HL-60 (cell line): ENCODE data around the gene SECISBP2.

Experiments
- DNase-seq, 2 experiments: peaks; one replicate each; pipeline ENCODE4 v3.0.0-alpha.2; 2010 to 2020; ENCODE audit warnings: low read depth in 1 of 2, low spot score in 1 of 2
- H3K27ac ChIP-seq: fragments of 250-450 bp; sonication (Bioruptor Pico); replicated peaks from 2 replicates; pipeline ENCODE4 v1.5.1; 2020; ENCODE audit warnings: mild to moderate bottlenecking, moderate library complexity
- H3K27me3 ChIP-seq: fragments of 250-450 bp; sonication (Bioruptor Pico); 2 replicates; pipeline ENCODE4 v1.5.1; 2021; ENCODE audit warnings: mild to moderate bottlenecking, moderate library complexity; ENCODE audit not compliant: insufficient read depth, poor library complexity, severe bottlenecking
- H3K4me3 ChIP-seq: replicated peaks from 2 replicates; pipeline ENCODE4 v1.5.1; 2011; ENCODE audit warnings: mild to moderate bottlenecking, control low read depth, low read length; ENCODE audit not compliant: insufficient read depth
- GABPA ChIP-seq: IDR thresholded peaks from 2 replicates; pipeline ENCODE4 v1.6.1; 2012; ENCODE audit warnings: low read depth
- POLR2AphosphoS5 ChIP-seq: IDR thresholded peaks from 2 replicates; pipeline ENCODE4 v1.6.1; 2012; ENCODE audit warnings: low read depth
- SPI1 ChIP-seq: IDR thresholded peaks from 2 replicates; pipeline ENCODE4 v1.6.1; 2012; ENCODE audit warnings: low read depth, mild to moderate bottlenecking, borderline replicate concordance
- TF ChIP-seq, protein P1 (sequence below): IDR thresholded peaks from one replicate; pipeline ENCODE4 v1.5.1; 2011; ENCODE audit warnings: low read length, control low read depth, inconsistent platforms; ENCODE audit not compliant: insufficient read depth
- TF ChIP-seq, protein P2 (sequence below): IDR thresholded peaks from 2 replicates; pipeline ENCODE4 v1.6.1; 2012; ENCODE audit warnings: low read depth; ENCODE audit not compliant: insufficient replicate concordance

The SECISBP2 gene

DNA sequence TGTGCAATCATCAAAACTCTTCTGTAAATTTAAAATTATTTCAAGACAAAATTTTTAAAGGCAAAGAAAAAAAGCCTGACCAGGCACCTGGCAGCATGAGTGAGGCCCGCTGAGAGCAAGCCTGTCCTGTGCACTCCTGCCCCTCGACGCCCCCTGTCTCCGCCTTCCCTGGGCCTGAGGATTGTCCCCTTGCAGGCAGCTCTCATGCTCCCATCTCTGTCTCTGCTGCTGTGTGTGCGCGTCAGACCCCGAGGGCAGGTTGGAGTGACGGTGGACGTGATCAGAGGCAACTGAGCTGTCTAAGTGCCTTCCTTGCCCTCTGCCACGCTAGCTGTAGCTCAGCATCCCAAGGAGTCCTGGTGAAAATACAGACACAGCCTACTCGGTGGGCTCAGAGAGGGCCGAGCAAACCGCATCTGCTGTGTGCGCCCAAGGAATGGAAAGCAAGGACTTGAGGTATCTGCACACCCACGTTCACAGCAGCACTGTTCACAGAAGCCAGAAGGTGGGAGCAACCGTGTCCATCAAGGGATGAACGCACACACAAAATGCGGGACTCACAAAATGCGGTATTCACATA, 65.5 kb downstream of the SECISBP2 start:
- Histone ChIP-seq H3K4me3 (no peak overlapping the region), H3K27me3 (no peaks in the 10 kb centered on the region), H3K27ac (no peak overlapping the region)
- TF ChIP-seq, protein P1, sequence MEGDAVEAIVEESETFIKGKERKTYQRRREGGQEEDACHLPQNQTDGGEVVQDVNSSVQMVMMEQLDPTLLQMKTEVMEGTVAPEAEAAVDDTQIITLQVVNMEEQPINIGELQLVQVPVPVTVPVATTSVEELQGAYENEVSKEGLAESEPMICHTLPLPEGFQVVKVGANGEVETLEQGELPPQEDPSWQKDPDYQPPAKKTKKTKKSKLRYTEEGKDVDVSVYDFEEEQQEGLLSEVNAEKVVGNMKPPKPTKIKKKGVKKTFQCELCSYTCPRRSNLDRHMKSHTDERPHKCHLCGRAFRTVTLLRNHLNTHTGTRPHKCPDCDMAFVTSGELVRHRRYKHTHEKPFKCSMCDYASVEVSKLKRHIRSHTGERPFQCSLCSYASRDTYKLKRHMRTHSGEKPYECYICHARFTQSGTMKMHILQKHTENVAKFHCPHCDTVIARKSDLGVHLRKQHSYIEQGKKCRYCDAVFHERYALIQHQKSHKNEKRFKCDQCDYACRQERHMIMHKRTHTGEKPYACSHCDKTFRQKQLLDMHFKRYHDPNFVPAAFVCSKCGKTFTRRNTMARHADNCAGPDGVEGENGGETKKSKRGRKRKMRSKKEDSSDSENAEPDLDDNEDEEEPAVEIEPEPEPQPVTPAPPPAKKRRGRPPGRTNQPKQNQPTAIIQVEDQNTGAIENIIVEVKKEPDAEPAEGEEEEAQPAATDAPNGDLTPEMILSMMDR, result no peak
- TF ChIP-seq GABPA (no peak), POLR2AphosphoS5 (no peak)
- DNase-seq, result no peak

DNA sequence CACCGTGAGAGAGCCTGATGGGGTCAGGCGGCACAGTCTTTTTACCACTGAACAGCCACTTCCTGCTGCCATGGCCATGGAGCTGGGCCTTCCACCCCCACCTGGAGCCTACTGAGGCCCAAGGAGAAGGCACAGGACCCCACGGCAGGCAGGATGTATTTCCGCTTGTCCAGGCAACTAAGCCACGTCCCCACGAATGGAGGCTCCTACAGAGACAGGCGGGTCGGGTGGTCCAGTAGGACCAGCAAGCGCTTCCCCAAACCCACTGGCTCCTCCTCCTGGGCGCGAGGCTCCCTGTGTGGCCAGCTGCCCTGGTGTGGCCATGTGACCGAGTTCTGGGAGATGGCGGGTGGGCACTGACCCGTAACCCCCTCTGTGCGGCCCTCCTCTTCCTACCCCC, 66.5 kb downstream of the SECISBP2 start:
- TF ChIP-seq POLR2AphosphoS5 (no peak), GABPA (no peak), SPI1 (no peak)
- TF ChIP-seq, protein P2, sequence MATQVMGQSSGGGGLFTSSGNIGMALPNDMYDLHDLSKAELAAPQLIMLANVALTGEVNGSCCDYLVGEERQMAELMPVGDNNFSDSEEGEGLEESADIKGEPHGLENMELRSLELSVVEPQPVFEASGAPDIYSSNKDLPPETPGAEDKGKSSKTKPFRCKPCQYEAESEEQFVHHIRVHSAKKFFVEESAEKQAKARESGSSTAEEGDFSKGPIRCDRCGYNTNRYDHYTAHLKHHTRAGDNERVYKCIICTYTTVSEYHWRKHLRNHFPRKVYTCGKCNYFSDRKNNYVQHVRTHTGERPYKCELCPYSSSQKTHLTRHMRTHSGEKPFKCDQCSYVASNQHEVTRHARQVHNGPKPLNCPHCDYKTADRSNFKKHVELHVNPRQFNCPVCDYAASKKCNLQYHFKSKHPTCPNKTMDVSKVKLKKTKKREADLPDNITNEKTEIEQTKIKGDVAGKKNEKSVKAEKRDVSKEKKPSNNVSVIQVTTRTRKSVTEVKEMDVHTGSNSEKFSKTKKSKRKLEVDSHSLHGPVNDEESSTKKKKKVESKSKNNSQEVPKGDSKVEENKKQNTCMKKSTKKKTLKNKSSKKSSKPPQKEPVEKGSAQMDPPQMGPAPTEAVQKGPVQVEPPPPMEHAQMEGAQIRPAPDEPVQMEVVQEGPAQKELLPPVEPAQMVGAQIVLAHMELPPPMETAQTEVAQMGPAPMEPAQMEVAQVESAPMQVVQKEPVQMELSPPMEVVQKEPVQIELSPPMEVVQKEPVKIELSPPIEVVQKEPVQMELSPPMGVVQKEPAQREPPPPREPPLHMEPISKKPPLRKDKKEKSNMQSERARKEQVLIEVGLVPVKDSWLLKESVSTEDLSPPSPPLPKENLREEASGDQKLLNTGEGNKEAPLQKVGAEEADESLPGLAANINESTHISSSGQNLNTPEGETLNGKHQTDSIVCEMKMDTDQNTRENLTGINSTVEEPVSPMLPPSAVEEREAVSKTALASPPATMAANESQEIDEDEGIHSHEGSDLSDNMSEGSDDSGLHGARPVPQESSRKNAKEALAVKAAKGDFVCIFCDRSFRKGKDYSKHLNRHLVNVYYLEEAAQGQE, result no peak
- TF ChIP-seq, protein P1, result no peak

DNA sequence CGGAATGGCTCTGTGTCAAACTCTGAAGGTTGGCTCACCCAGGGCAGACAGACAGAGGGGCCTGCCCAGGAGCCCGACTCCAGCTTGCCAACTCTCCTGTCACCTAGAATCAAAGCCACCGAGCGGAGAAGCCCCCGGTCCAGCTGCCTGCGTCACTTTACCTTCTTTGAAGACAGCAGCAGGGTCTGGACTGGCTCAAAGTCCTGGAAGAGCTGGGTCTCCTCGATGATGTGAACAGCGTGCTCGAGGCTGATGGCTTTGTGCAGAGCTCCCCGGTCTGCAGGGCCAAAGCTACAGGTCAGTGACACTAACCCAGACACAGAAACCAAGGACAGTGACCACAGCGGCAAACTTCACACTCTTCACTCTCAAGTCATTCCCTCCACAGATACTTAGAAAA, 67.9 kb downstream of the SECISBP2 start:
- DNase-seq, result no peak
- TF ChIP-seq, protein P2, result no peak
- TF ChIP-seq SPI1 (no peak), POLR2AphosphoS5 (no peak), GABPA (no peak)
- TF ChIP-seq, protein P1, result no peak
- Histone ChIP-seq H3K4me3 (no peak overlapping the region), H3K27ac (no peak overlapping the region), H3K27me3 (no peaks in the 10 kb centered on the region)

More for the DNA sequence above, 66.5 kb downstream of the SECISBP2 start:
- DNase-seq, result no peak
- H3K27me3 ChIP-seq, result no peaks in the 10 kb centered on the region
- no peak overlapping the region for H3K27ac ChIP-seq
- no peak overlapping the region for H3K4me3 ChIP-seq

DNA sequence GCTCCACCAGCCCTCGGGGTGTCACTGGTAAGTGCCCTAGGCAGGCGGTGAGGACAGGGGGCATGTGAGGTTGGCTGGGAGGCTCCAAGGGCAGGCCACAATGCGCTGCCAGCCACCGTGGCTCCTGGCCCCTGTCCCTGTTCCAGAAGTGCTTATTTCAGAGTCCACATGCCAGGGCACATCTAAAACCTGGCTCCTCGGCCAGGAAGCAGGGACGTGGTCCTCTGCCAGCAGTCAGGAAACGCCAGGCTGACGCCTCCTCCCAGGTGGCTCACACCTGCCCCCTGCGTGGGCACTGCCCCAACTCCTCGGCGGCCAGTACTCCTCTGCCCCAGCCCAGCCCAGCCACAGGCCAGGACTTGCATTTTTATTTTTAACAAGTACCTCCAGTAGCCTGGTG, 68.5 kb downstream of the SECISBP2 start:
- no peak overlapping the region for H3K27ac ChIP-seq
- H3K4me3 ChIP-seq, result no peak overlapping the region
- no peaks in the 10 kb centered on the region for H3K27me3 ChIP-seq
- no peak for DNase-seq
- no peak for TF ChIP-seq SPI1
- TF ChIP-seq GABPA, result no peak
- TF ChIP-seq, protein P2, result no peak
- no peak for TF ChIP-seq POLR2AphosphoS5
- TF ChIP-seq, protein P1, result no peak
